HCT116 (cell line): Measurements from ENCODE around the gene TMEM178B. TPM values are rescaled to one million over a fixed set of nuclear protein-coding genes. Genes with fewer than 3 reads are reported as not detected.
"Not testable (repeated sequence)": the region's sequence is repeated elsewhere in the genome, so short reads cannot be mapped to it uniquely, and the experiment has no call there.

Source experiments
- ATAC-seq: fragments of 200-7000 bp; cut with Tn5 transposase; 2 replicates; pipeline ENCODE4 v1.9.1; 2020; ENCODE audit warnings: mild to moderate bottlenecking, moderate library complexity
- BruUV-seq: library from RNA; stranded (reverse); fragments of 400-500 nt; replicated peaks from 2 replicates; lab custom pipeline; 2021; lab: Mats Ljungman, UMichigan
- CTCF ChIA-PET: fragments of 300-600 bp; sonication (Branson Sonifier 250); formaldehyde crosslinking; loops from one replicate; lab custom pipeline; 2021; ENCODE audit warnings: antibody characterized with exemption; lab: Charles Lee
- POLR2A ChIA-PET: fragments of 300-600, 350-600 bp; sonication (Branson Sonifier 250); formaldehyde crosslinking; loops from one replicate; lab custom pipeline; 2021; ENCODE audit warnings: antibody characterized with exemption; lab: Charles Lee
- RAD21 ChIA-PET, 2 experiments: fragments of 300-600 bp; sonication (Branson Sonifier 250); formaldehyde crosslinking; loops; one replicate each; lab custom pipeline; 2023; ENCODE audit warnings: low total read pairs in 2 of 2; ENCODE audit not compliant: uncharacterized antibody in 2 of 2, unreplicated experiment in 2 of 2, low non-redundant PET in 1 of 2; lab: Charles Lee
- DNase-seq: peaks from one replicate; pipeline ENCODE4 v3.0.0-alpha.2; 2010; ENCODE audit warnings: low read depth, low spot score
- H2AFZ ChIP-seq: fragments of 200-600 bp; shearing (Covaris generic), sonication (generic); 2 replicates; pipeline ENCODE4 v1.6.1; 2017; ENCODE audit warnings: low read depth, mixed run types, mixed read lengths, antibody characterized with exemption, low read length; ENCODE audit not compliant: poor library complexity, severe bottlenecking
- H3K27ac ChIP-seq: 2 replicates; pipeline ENCODE4 v1.5.1; 2012; ENCODE audit warnings: low read depth, low read length
- H3K27me3 ChIP-seq: fragments of 200-600 bp; sonication (generic); 2 replicates; pipeline ENCODE4 v1.6.1; 2016; ENCODE audit warnings: mixed run types, low read length, mixed read lengths; ENCODE audit not compliant: insufficient read depth
- H3K36me3 ChIP-seq, 2 experiments: fragments of 200-500 bp in 1 of 2; fragments of 200-600 bp in 1 of 2; sonication (Bioruptor generic) in 1 of 2; sonication (generic) in 1 of 2; 2 replicates each; pipeline versions ENCODE4 v1.5.1 to v1.6.1; 2014 to 2016; ENCODE audit warnings: low read length in 2 of 2, inconsistent platforms in 1 of 2, mixed read lengths in 1 of 2, mixed run types in 1 of 2; ENCODE audit not compliant: insufficient read depth in 2 of 2, control insufficient read depth in 1 of 2
- H3K4me1 ChIP-seq, 2 experiments: fragments of 200-600 bp in 1 of 2; sonication (generic) in 1 of 2; 2 replicates each; pipeline versions ENCODE4 v1.5.1 to v1.6.1; 2012 to 2017; ENCODE audit warnings: low read length in 2 of 2, inconsistent platforms in 1 of 2, mild to moderate bottlenecking in 1 of 2, mixed read lengths in 1 of 2, mixed run types in 1 of 2, moderate library complexity in 1 of 2; ENCODE audit not compliant: insufficient read depth in 2 of 2, control insufficient read depth in 1 of 2
- H3K4me2 ChIP-seq: fragments of 200-600 bp; sonication (generic); 2 replicates; pipeline ENCODE4 v1.6.1; 2017; ENCODE audit warnings: mixed run types, low read length, mixed read lengths
- H3K4me3 ChIP-seq, 2 experiments: fragments of 200-600 bp in 1 of 2; sonication (generic) in 1 of 2; replicated peaks in 1 of 2; 2 replicates each; pipeline ENCODE4 v1.5.1; 2011 to 2016; ENCODE audit warnings: low read length in 2 of 2, control low read depth in 1 of 2, low read depth in 1 of 2, mild to moderate bottlenecking in 1 of 2, mixed read lengths in 1 of 2, mixed run types in 1 of 2
- H3K79me2 ChIP-seq: fragments of 200-600 bp; sonication (generic); 2 replicates; pipeline ENCODE4 v1.6.1; 2017; ENCODE audit warnings: mild to moderate bottlenecking, mixed run types, low read length, moderate library complexity, mixed read lengths; ENCODE audit not compliant: insufficient read depth
- H3K9ac ChIP-seq: fragments of 200-600 bp; sonication (generic); 2 replicates; pipeline ENCODE4 v1.6.1; 2016; ENCODE audit warnings: low read length, mixed read lengths
- H3K9me2 ChIP-seq: fragments of 200-600 bp; sonication (generic), shearing (Covaris generic); 2 replicates; pipeline ENCODE4 v1.6.1; 2017; ENCODE audit warnings: mixed run types, mild to moderate bottlenecking, moderate library complexity; ENCODE audit not compliant: insufficient read depth
- H3K9me3 ChIP-seq, 2 experiments: fragments of 200-500 bp in 1 of 2; fragments of 200-600 bp in 1 of 2; sonication (Bioruptor generic) in 1 of 2; sonication (generic) in 1 of 2; 2 replicates each; pipeline ENCODE4 v1.6.1; 2014 to 2017; ENCODE audit warnings: low read length in 2 of 2, mixed read lengths in 2 of 2, inconsistent platforms in 1 of 2, low read depth in 1 of 2, mild to moderate bottlenecking in 1 of 2, mixed run types in 1 of 2, moderate library complexity in 1 of 2; ENCODE audit not compliant: control insufficient read depth in 1 of 2, insufficient read depth in 1 of 2
- H4K20me1 ChIP-seq: fragments of 200-600 bp; sonication (generic), shearing (Covaris generic); 2 replicates; pipeline ENCODE4 v1.6.1; 2017; ENCODE audit warnings: mixed run types, mild to moderate bottlenecking, moderate library complexity; ENCODE audit not compliant: insufficient read depth
- CBX3 ChIP-seq: IDR thresholded peaks from 2 replicates; pipeline ENCODE4 v1.6.1; 2012; ENCODE audit warnings: low read depth
- CTCF ChIP-seq, 3 experiments: fragments of 200-600 bp in 1 of 3; sonication (generic) in 1 of 3; IDR thresholded peaks in 2 of 3; conservative IDR thresholded peaks in 1 of 3; 2 replicates each; pipeline ENCODE4 v1.5.1; 2012 to 2017; ENCODE audit warnings: low read depth in 2 of 3, low read length in 2 of 3, antibody characterized with exemption in 1 of 3, borderline replicate concordance in 1 of 3, control low read depth in 1 of 3, mild to moderate bottlenecking in 1 of 3, mixed read lengths in 1 of 3, mixed run types in 1 of 3, moderate library complexity in 1 of 3; ENCODE audit not compliant: insufficient read depth in 1 of 3
- EGR1 ChIP-seq: IDR thresholded peaks from 2 replicates; pipeline ENCODE4 v1.6.1; 2012; ENCODE audit warnings: low read depth
- ELF1 ChIP-seq: IDR thresholded peaks from 2 replicates; pipeline ENCODE4 v1.6.1; 2012; ENCODE audit warnings: low read depth, borderline replicate concordance
- MAX ChIP-seq: IDR thresholded peaks from 2 replicates; pipeline ENCODE4 v1.6.1; 2012
- SRF ChIP-seq: IDR thresholded peaks from 2 replicates; pipeline ENCODE4 v1.6.1; 2012; ENCODE audit warnings: low read depth
- YY1 ChIP-seq: IDR thresholded peaks from 2 replicates; pipeline ENCODE4 v1.6.1; 2011; ENCODE audit warnings: low read length, low read depth, moderate library complexity, mild to moderate bottlenecking; ENCODE audit not compliant: insufficient replicate concordance; ENCODE audit errors: extremely low read depth
- intact Hi-C: fragments of 100-400 bp; cut with micrococcal nuclease; formaldehyde crosslinking; loops from 2 replicates; pipeline ENCODE4 v1.10.0; 2022
- total RNA-seq: library from RNA; stranded (reverse); gene quantifications from one replicate; pipeline ENCODE4 v1.2.1, GENCODE V29; 2021; ENCODE audit not compliant: unreplicated experiment

The TMEM178B gene
- total RNA-seq, 1 experiment from 2014 or later: 0.02 TPM

GRCh38 chr7:141116661-141117060 is 42.8 kb downstream of the TMEM178B start:
- H3K9me3 ChIP-seq, H3K9ac ChIP-seq, H3K9me2 ChIP-seq, ATAC-seq, intact Hi-C loops, DNase-seq, RAD21 ChIA-PET, H2AFZ ChIP-seq, BruUV-seq, H3K79me2 ChIP-seq, H3K36me3 ChIP-seq, H3K27me3 ChIP-seq, POLR2A ChIA-PET, H3K4me3 ChIP-seq, H3K4me2 ChIP-seq, H4K20me1 ChIP-seq, H3K4me1 ChIP-seq, H3K27ac ChIP-seq, CTCF ChIA-PET: not testable (repeated sequence)

GRCh38 chr7:141118767-141119166 is 44.9 kb downstream of the TMEM178B start:
- intact Hi-C loops: no loop called here
- Histone ChIP-seq H3K27ac (no peak overlapping the region), H3K4me2 (no peak overlapping the region), H3K9me3 (no peaks in the 10 kb centered on the region), H3K36me3 (no peaks in the 10 kb centered on the region), H3K4me3 (no peak overlapping the region), H3K79me2 (no peaks in the 10 kb centered on the region), H3K27me3 (peaks cover 17% of the 10 kb centered on the region), H2AFZ (no peak overlapping the region), H3K9me2 (no peaks in the 10 kb centered on the region), H3K4me1 (no peaks in the 10 kb centered on the region), H3K9ac (no peak overlapping the region), H4K20me1 (no peaks in the 10 kb centered on the region)
- DNase-seq: no peak
- ChIA-PET RAD21 (no interaction called here), CTCF (no interaction called here), POLR2A (no interaction called here)
- TF ChIP-seq EGR1: no peak
- TF ChIP-seq CBX3: no peak
- TF ChIP-seq YY1: no peak
- TF ChIP-seq MAX: no peak
- TF ChIP-seq CTCF (IDR thresholded peaks at IDR 0.05 in 2 of 3, conservative IDR thresholded peaks at IDR 0.05 in 1 of 3; ENCODE audit: borderline replicate concordance in 1 of 3, insufficient read depth in 1 of 3, low read depth in 2 of 3, low read length in 2 of 3): no peak
- TF ChIP-seq ELF1: no peak
- no peak for TF ChIP-seq SRF
- ATAC-seq: no peak
- no TSS peak for BruUV-seq
